Measurements from ENCODE around the gene SALL2. TPM values are rescaled to one million over a fixed set of nuclear protein-coding genes. Genes with fewer than 3 reads are reported as not detected.

SALL2 gene
- total RNA-seq, 1 donor from 2014 or later, result 1.7 TPM

GRCh38 chr14:21494902-21495762 is 31.0 kb downstream of the SALL2 start:
- no peak for DNase-seq (ENCODE audit: low spot score)

GRCh38 chr14:21486640-21487087 is 39.5 kb downstream of the SALL2 start:
- DNase-seq (ENCODE audit: low spot score), result no peak

- DNase-seq (ENCODE audit: low spot score), result peak; percentile 100
Measured at GRCh38 chr14:21476925-21477681, 49.0 kb downstream of the SALL2 start, which contains the start of the genes RAB2B and TOX4. RAB2B (minus strand) TSS chr14:21476959; CDS start chr14:21476872, 87 bp downstream. TOX4 (plus strand) TSS chr14:21477195; CDS start chr14:21477279, 84 bp downstream.

GRCh38 chr14:21476523-21476924 is 49.6 kb downstream of the SALL2 start:
- DNase-seq (ENCODE audit: low spot score), result no peak

GRCh38 chr14:21475767-21476522 is 50.2 kb downstream of the SALL2 start:
- no peak for DNase-seq (ENCODE audit: low spot score)

Other genes with a start within 250 kb of the SALL2 start
- not detected for gene RPGRIP1, start 246.3 kb downstream of the SALL2 start, total RNA-seq (ENCODE audit: insufficient read depth, low replicate concordance)
- gene SUPT16H, start 142.3 kb downstream of the SALL2 start, total RNA-seq (ENCODE audit: insufficient read depth, low replicate concordance), result 59.2 TPM
- 38.5 TPM for gene CHD8, start 70.2 kb downstream of the SALL2 start, total RNA-seq (ENCODE audit: insufficient read depth, low replicate concordance)
- gene RAB2B, start 49.4 kb downstream of the SALL2 start, total RNA-seq (ENCODE audit: insufficient read depth, low replicate concordance), result 39.2 TPM
- 15.4 TPM for gene TOX4, start 49.2 kb downstream of the SALL2 start, total RNA-seq (ENCODE audit: insufficient read depth, low replicate concordance)
- 38.3 TPM for gene METTL3, start 15.0 kb downstream of the SALL2 start, total RNA-seq (ENCODE audit: insufficient read depth, low replicate concordance)
- gene OR10G3, start 53.7 kb upstream of the SALL2 start, total RNA-seq (ENCODE audit: insufficient read depth, low replicate concordance), result 5.1 TPM
- gene OR10G2, start 108.6 kb upstream of the SALL2 start, total RNA-seq (ENCODE audit: insufficient read depth, low replicate concordance), result not detected
- gene OR4E2, start 127.5 kb upstream of the SALL2 start, total RNA-seq (ENCODE audit: insufficient read depth, low replicate concordance), result 8.4 TPM
- gene OR4E1, start 147.5 kb upstream of the SALL2 start, total RNA-seq (ENCODE audit: insufficient read depth, low replicate concordance), result 1.4 TPM